ENCODE data around the gene ZXDC. TPM values are rescaled to one million over a fixed set of nuclear protein-coding genes. Genes with fewer than 3 reads are reported as not detected.

Gene ZXDC
- total and polyA plus RNA-seq, 2 donors (not counting 1 experiment from before 2014, with no cell fraction given): 38.9 to 70.9 TPM

DNA sequence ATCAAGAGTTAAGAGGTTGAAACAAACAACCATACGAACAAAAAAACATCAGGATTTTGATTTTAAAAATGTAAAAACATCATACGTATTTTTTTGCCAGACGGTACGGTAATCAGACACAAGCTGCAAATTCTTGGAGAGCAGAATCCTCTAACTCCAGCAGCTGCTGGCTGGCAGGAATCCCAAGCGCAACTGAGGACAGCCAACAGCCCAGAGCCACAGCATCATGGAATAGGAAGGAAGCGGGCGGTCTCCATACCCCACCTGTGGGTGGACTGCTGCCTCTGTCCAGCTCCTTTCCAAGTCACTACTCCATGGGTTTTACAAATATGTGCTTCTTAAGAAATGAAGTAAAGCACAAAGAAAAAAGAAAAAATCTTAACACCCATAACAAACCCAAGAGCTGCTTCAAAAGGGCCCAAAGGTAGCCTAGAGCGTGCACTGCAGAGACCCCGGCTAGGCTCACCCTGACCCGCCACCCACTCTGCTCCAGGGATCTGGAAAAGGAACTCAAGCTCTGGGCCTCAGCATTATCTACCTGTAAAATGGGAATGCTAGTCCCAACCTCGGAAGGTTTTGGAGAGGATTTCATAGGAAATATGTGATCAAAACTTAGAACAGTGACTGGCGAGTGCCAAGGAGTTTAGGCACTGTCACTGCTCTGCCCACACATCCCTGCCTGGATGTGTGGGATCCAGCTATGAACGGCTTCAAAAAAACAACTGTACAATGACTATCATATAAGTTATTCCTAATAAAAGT, 33.4 kb downstream of the ZXDC start:
- Histone ChIP-seq H3K9me3 (ENCODE audit: control extremely low read depth in 1 of 3, control insufficient read depth in 2 of 3, insufficient read depth in 1 of 3, low read length in 2 of 3) (no peaks in the 10 kb centered on the region), H4K20me1 (ENCODE audit: control insufficient read depth, insufficient read depth, low read length, poor library complexity, severe bottlenecking) (no peaks in the 10 kb centered on the region), H3K4me1 (ENCODE audit: control insufficient read depth in 2 of 2, insufficient read depth in 2 of 2, low read length in 2 of 2) (no peaks in the 10 kb centered on the region), H3K36me3 (replicated peaks in 1 of 2; ENCODE audit: control extremely low read depth in 1 of 2, control insufficient read depth in 1 of 2, extremely low read depth in 1 of 2, insufficient read depth in 2 of 2, low read length in 1 of 2) (peaks cover 0 to 29% of the 10 kb centered on the region in 2 experiments), H3K9ac (ENCODE audit: low read length) (no peak overlapping the region), H3K27ac (ENCODE audit: low read length in 2 of 2) (no peak overlapping the region), H3K27me3 (replicated peaks in 1 of 4; ENCODE audit: control extremely low read depth in 1 of 4, control insufficient read depth in 3 of 4, insufficient read depth in 4 of 4, low read length in 3 of 4) (no peaks in the 10 kb centered on the region), H3K79me2 (ENCODE audit: control insufficient read depth, insufficient read depth, low read length) (no peaks in the 10 kb centered on the region), H3K4me3 (ENCODE audit: control extremely low read depth in 1 of 5, extremely low read depth in 1 of 5, insufficient read depth in 1 of 5, low read depth in 2 of 5, low read length in 4 of 5) (no peak overlapping the region), H3K4me2 (replicated peaks; ENCODE audit: low read depth, low read length, poor library complexity, severe bottlenecking) (no peak overlapping the region), H2AFZ (ENCODE audit: insufficient read depth, low read depth, low read length, poor library complexity, severe bottlenecking) (no peak overlapping the region)
- ChIA-PET CTCF (no interaction called here), POLR2A (no interaction called here)
- no peaks in the 10 kb centered on the region for H3K9me3 Mint-ChIP-seq (ENCODE audit: insufficient read depth)
- TF ChIP-seq EZH2 (IDR thresholded peaks at IDR 0.05; ENCODE audit: borderline replicate concordance, insufficient read depth, low read depth, low read length, poor library complexity, severe bottlenecking) (no peak), CTCF (IDR thresholded peaks at IDR 0.05) (no peak)
- DNase-seq: no peak
- no peak for ATAC-seq (ENCODE audit: low read depth)
- no peak overlapping the region for H3K27ac Mint-ChIP-seq
- H3K4me1 Mint-ChIP-seq: no peaks in the 10 kb centered on the region
- H3K4me3 Mint-ChIP-seq: no peak overlapping the region
- H3K27me3 Mint-ChIP-seq: no peaks in the 10 kb centered on the region
- WGBS (ENCODE audit: insufficient coverage): 95% methylated on average over 7 of the region's 13 CpGs
- intact Hi-C loops (cut with micrococcal nuclease): no loop called here

DNA sequence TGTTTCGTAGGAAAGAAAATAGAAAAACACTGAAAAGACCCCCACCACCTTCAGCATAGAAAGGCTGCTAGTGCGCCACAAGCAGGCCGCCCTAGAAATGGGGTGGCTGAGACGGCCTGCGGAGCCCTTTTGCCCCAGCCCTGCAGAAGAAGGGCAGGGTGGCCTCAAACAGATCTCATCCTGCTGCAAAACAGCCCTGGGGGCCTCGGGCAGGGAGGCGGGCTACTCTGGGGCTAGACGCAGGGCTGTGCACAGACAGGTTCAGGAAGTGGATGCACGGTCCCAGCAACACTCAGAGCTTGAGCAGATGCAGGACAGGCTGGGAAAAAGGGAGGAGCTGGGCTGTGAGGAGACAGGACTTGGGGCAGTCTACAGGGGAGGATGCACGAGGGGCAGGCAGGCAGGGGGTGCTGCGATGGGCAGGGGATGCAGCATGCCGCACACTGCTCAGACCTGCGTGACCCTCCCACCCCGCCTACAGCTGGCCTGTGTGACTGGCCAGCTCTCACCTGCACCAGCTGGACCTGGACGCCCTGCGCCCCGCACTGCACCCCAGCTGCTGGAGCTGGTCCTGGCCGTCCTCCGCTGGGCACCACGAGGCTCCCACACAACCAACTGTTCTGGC, 34.3 kb downstream of the ZXDC start:
- Mint-ChIP-seq H3K27ac (no peak overlapping the region), H3K4me1 (no peaks in the 10 kb centered on the region), H3K27me3 (no peaks in the 10 kb centered on the region), H3K4me3 (no peak overlapping the region), H3K9me3 (ENCODE audit: insufficient read depth) (no peaks in the 10 kb centered on the region)
- ATAC-seq (ENCODE audit: low read depth) (no peak), DNase-seq (no peak)
- Histone ChIP-seq H4K20me1 (ENCODE audit: control insufficient read depth, insufficient read depth, low read length, poor library complexity, severe bottlenecking) (no peaks in the 10 kb centered on the region), H3K4me3 (ENCODE audit: control extremely low read depth in 1 of 5, extremely low read depth in 1 of 5, insufficient read depth in 1 of 5, low read depth in 2 of 5, low read length in 4 of 5) (no peak overlapping the region), H3K27me3 (replicated peaks in 1 of 4; ENCODE audit: control extremely low read depth in 1 of 4, control insufficient read depth in 3 of 4, insufficient read depth in 4 of 4, low read length in 3 of 4) (no peaks in the 10 kb centered on the region), H3K79me2 (ENCODE audit: control insufficient read depth, insufficient read depth, low read length) (no peaks in the 10 kb centered on the region), H3K27ac (ENCODE audit: low read length in 2 of 2) (no peak overlapping the region), H3K9ac (ENCODE audit: low read length) (no peak overlapping the region), H3K4me1 (ENCODE audit: control insufficient read depth in 2 of 2, insufficient read depth in 2 of 2, low read length in 2 of 2) (no peaks in the 10 kb centered on the region), H3K36me3 (replicated peaks in 1 of 2; ENCODE audit: control extremely low read depth in 1 of 2, control insufficient read depth in 1 of 2, extremely low read depth in 1 of 2, insufficient read depth in 2 of 2, low read length in 1 of 2) (peaks cover 0 to 37% of the 10 kb centered on the region in 2 experiments), H2AFZ (ENCODE audit: insufficient read depth, low read depth, low read length, poor library complexity, severe bottlenecking) (no peak overlapping the region), H3K4me2 (replicated peaks; ENCODE audit: low read depth, low read length, poor library complexity, severe bottlenecking) (no peak overlapping the region), H3K9me3 (ENCODE audit: control extremely low read depth in 1 of 3, control insufficient read depth in 2 of 3, insufficient read depth in 1 of 3, low read length in 2 of 3) (no peaks in the 10 kb centered on the region)
- ChIA-PET POLR2A (no interaction called here), CTCF (no interaction called here)
- 97% methylated on average over 19 of the region's 20 CpGs for WGBS (ENCODE audit: insufficient coverage)
- intact Hi-C loops (cut with micrococcal nuclease): no loop called here
- TF ChIP-seq EZH2 (IDR thresholded peaks at IDR 0.05; ENCODE audit: borderline replicate concordance, insufficient read depth, low read depth, low read length, poor library complexity, severe bottlenecking) (no peak), CTCF (IDR thresholded peaks at IDR 0.05) (no peak)
